Panc1 (cell line): ENCODE data around the gene CAMK2B. TPM values are rescaled to one million over a fixed set of nuclear protein-coding genes. Genes with fewer than 3 reads are reported as not detected.

ENCODE experiments used
- ATAC-seq: fragments of 200-7000 bp; cut with Tn5 transposase; 2 replicates; pipeline ENCODE4 v1.9.1; 2020; ENCODE audit warnings: mild to moderate bottlenecking, moderate library complexity
- BruUV-seq: library from RNA; stranded (reverse); fragments of 400-500 nt; replicated peaks from 2 replicates; lab custom pipeline; 2021; lab: Mats Ljungman, UMichigan
- CTCF ChIA-PET: fragments of 300-600 bp; sonication (Branson Sonifier 250); formaldehyde crosslinking; loops from one replicate; lab custom pipeline; 2022; ENCODE audit warnings: antibody characterized with exemption; lab: Charles Lee
- POLR2A ChIA-PET: fragments of 300-600 bp; sonication (Branson Sonifier 250); formaldehyde crosslinking; loops from one replicate; lab custom pipeline; 2022; ENCODE audit warnings: antibody characterized with exemption; lab: Charles Lee
- DNase-seq: peaks from one replicate; pipeline ENCODE4 v3.0.0-alpha.2; 2010; ENCODE audit warnings: low read depth, low spot score
- H3K27ac ChIP-seq: 2 replicates; pipeline ENCODE4 v1.5.1; 2011; ENCODE audit warnings: mild to moderate bottlenecking, low read length, inconsistent platforms
- H3K27me3 ChIP-seq: fragments of 200-500 bp; sonication (Bioruptor generic); 2 replicates; pipeline ENCODE4 v1.6.0; 2014; ENCODE audit warnings: low read length, inconsistent platforms; ENCODE audit not compliant: control insufficient read depth, insufficient read depth
- H3K36me3 ChIP-seq: fragments of 200-500 bp; sonication (Bioruptor generic); 2 replicates; pipeline ENCODE4 v1.5.1; 2014; ENCODE audit warnings: inconsistent platforms, mild to moderate bottlenecking, low read length, moderate library complexity; ENCODE audit not compliant: control insufficient read depth, insufficient read depth
- H3K4me1 ChIP-seq: 2 replicates; pipeline ENCODE4 v1.5.1; 2011; ENCODE audit warnings: inconsistent platforms, mild to moderate bottlenecking, low read length, moderate library complexity; ENCODE audit not compliant: control insufficient read depth, insufficient read depth
- H3K4me3 ChIP-seq, 2 experiments: 2 replicates each; pipeline ENCODE4 v1.5.1; 2011 to 2012; ENCODE audit warnings: low read depth in 2 of 2, low read length in 2 of 2, mild to moderate bottlenecking in 2 of 2, inconsistent platforms in 1 of 2, moderate library complexity in 1 of 2
- H3K9me3 ChIP-seq: fragments of 200-500 bp; sonication (Bioruptor generic); 2 replicates; pipeline ENCODE4 v1.5.1; 2014; ENCODE audit warnings: low read depth, mild to moderate bottlenecking, inconsistent platforms, low read length, moderate library complexity; ENCODE audit not compliant: control insufficient read depth, insufficient read depth
- POLR2AphosphoS5 ChIP-seq: IDR thresholded peaks from 2 replicates; pipeline ENCODE4 v1.6.1; 2012; ENCODE audit warnings: mild to moderate bottlenecking, low read depth, low read length, moderate library complexity
- SIN3A ChIP-seq: IDR thresholded peaks from 2 replicates; pipeline ENCODE4 v1.6.1; 2012; ENCODE audit warnings: low read depth, mild to moderate bottlenecking, low read length, moderate library complexity, borderline replicate concordance; ENCODE audit not compliant: insufficient read depth
- TCF7L2 ChIP-seq: IDR thresholded peaks from 2 replicates; pipeline ENCODE4 v1.6.1; 2011; ENCODE audit warnings: mild to moderate bottlenecking, low read depth, low read length, inconsistent platforms
- in situ Hi-C: cut with HindIII; loops from 2 replicates; pipeline ENCODE4 v1.10.0; 2016; ENCODE audit warnings: low sequenced_read_pairs, low pct_unique_long_range_greater_than_20kb
- intact Hi-C: fragments of 100-400 bp; cut with micrococcal nuclease; formaldehyde crosslinking; loops from one replicate; pipeline ENCODE4 v1.10.0; 2022; ENCODE audit not compliant: unreplicated experiment
- total RNA-seq: library from RNA; stranded (reverse); gene quantifications from one replicate; pipeline ENCODE4 v1.2.1, GENCODE V29; 2021; ENCODE audit not compliant: unreplicated experiment
- TF ChIP-seq, protein P1 (sequence below), 2 experiments: IDR thresholded peaks; 2 replicates each; pipeline ENCODE4 v1.6.1; 2011 to 2012; ENCODE audit warnings: low read depth in 2 of 2, control low read depth in 1 of 2, low read length in 1 of 2, mild to moderate bottlenecking in 1 of 2, moderate library complexity in 1 of 2; ENCODE audit not compliant: insufficient read depth in 1 of 2
- TF ChIP-seq, protein P2 (sequence below): fragments of 450-650 bp; IDR thresholded peaks from 2 replicates; pipeline ENCODE4 v1.5.1; 2017; ENCODE audit warnings: mild to moderate bottlenecking

The CAMK2B gene
- total RNA-seq, 1 experiment from 2014 or later = 0.26 TPM

DNA sequence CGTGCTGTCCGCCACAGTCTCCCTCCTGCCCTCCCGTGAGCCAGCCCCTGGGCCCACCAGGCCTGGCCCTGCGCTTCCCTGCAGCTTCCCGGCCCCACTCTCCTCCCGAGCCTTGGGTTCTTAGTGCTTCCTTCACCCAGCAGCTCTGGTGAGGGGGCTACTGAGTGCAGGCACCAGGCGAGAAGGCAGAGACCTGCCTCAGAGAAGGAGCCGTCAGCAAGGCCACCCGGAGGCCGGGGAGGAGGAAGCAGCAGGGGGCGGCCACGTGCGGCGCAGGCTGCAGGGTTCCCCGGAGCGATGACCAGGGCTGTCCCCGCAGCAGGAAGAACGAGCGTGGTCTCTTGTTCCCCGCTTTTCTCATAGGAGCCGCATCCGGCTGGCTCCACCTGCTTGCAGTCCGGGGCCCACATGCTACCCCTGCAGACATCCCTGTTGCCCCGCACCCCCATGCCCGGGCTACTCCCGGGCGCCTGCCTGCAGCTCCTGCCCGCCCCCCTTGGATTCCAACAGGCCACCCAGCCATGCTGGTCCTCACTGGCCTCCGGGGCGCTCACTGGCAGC lies 104.1 kb downstream of the CAMK2B start:
- Histone ChIP-seq H3K9me3 (no peaks in the 10 kb centered on the region), H3K27ac (no peak overlapping the region), H3K4me1 (no peaks in the 10 kb centered on the region), H3K4me3 (no peak overlapping the region), H3K36me3 (no peaks in the 10 kb centered on the region), H3K27me3 (no peaks in the 10 kb centered on the region)
- no peak for ATAC-seq
- ChIA-PET POLR2A (no interaction called here), CTCF (interaction anchor here (0.6 kb wide), 1 partner anchor 306 kb away, joined by 10 read pairs; no protein-coding TSS in a partner anchor)
- TF ChIP-seq SIN3A = no peak
- no peak for TF ChIP-seq POLR2AphosphoS5
- TF ChIP-seq, protein P1, sequence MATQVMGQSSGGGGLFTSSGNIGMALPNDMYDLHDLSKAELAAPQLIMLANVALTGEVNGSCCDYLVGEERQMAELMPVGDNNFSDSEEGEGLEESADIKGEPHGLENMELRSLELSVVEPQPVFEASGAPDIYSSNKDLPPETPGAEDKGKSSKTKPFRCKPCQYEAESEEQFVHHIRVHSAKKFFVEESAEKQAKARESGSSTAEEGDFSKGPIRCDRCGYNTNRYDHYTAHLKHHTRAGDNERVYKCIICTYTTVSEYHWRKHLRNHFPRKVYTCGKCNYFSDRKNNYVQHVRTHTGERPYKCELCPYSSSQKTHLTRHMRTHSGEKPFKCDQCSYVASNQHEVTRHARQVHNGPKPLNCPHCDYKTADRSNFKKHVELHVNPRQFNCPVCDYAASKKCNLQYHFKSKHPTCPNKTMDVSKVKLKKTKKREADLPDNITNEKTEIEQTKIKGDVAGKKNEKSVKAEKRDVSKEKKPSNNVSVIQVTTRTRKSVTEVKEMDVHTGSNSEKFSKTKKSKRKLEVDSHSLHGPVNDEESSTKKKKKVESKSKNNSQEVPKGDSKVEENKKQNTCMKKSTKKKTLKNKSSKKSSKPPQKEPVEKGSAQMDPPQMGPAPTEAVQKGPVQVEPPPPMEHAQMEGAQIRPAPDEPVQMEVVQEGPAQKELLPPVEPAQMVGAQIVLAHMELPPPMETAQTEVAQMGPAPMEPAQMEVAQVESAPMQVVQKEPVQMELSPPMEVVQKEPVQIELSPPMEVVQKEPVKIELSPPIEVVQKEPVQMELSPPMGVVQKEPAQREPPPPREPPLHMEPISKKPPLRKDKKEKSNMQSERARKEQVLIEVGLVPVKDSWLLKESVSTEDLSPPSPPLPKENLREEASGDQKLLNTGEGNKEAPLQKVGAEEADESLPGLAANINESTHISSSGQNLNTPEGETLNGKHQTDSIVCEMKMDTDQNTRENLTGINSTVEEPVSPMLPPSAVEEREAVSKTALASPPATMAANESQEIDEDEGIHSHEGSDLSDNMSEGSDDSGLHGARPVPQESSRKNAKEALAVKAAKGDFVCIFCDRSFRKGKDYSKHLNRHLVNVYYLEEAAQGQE (IDR thresholded peaks at IDR 0.05; ENCODE audit: insufficient read depth in 1 of 2, low read depth in 2 of 2, low read length in 1 of 2) = no peak
- TF ChIP-seq TCF7L2 = no peak
- TF ChIP-seq, protein P2, sequence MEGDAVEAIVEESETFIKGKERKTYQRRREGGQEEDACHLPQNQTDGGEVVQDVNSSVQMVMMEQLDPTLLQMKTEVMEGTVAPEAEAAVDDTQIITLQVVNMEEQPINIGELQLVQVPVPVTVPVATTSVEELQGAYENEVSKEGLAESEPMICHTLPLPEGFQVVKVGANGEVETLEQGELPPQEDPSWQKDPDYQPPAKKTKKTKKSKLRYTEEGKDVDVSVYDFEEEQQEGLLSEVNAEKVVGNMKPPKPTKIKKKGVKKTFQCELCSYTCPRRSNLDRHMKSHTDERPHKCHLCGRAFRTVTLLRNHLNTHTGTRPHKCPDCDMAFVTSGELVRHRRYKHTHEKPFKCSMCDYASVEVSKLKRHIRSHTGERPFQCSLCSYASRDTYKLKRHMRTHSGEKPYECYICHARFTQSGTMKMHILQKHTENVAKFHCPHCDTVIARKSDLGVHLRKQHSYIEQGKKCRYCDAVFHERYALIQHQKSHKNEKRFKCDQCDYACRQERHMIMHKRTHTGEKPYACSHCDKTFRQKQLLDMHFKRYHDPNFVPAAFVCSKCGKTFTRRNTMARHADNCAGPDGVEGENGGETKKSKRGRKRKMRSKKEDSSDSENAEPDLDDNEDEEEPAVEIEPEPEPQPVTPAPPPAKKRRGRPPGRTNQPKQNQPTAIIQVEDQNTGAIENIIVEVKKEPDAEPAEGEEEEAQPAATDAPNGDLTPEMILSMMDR = no peak; the same call in 1 of the 2 replicates
- BruUV-seq = no TSS peak
- in situ Hi-C loops = loop anchor here (25.0 kb wide), 1 partner anchor 116 kb away; the partner anchor contains the start of gene CAMK2B
- intact Hi-C loops = no loop called here
- DNase-seq = no peak

DNA sequence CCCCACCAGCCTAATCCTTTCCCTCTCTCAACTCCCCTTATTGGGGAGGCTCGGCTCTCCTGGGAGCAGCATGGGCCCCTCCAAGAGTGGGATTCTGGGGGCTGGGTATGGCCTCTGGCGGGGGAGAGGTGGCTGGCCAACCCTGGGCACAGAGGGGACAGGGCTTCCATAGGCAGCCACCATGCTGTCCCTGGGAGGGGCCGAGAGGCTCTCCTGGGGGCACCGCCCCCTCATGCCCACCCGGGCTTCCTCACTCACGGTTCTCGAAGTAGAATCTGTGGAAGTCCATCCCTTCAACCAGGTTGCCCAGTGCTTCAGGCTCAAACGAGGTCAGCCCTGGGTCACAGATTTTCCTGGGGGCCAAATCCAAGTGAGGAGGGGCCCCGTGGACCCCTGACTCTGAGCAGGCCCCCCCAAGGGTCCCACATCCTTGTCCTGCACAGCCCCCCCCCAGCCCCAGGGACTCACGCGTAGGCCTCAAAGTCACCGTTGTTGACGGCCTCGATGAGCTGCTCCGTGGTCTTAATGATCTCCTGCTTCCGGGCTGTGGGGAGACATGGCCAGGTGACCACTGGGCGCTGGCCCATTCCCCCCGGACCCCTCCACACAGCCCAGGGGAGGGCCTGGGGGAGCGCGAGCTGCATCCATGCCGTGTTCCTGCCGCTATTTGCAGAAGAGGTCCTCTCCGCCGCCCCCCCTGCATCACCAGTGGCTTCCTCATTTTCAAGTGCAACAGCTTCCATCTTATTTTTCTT lies 104.9 kb downstream of the CAMK2B start:
- ChIA-PET CTCF (interaction anchor here (0.6 kb wide), 1 partner anchor 307 kb away, joined by 10 read pairs; no protein-coding TSS in a partner anchor), POLR2A (no interaction called here)
- Histone ChIP-seq H3K4me3 (no peak overlapping the region), H3K27me3 (no peaks in the 10 kb centered on the region), H3K27ac (no peak overlapping the region), H3K4me1 (no peaks in the 10 kb centered on the region), H3K9me3 (no peaks in the 10 kb centered on the region), H3K36me3 (no peaks in the 10 kb centered on the region)
- BruUV-seq = no TSS peak
- no peak for ATAC-seq
- TF ChIP-seq TCF7L2 (no peak), SIN3A (no peak)
- intact Hi-C loops = no loop called here
- in situ Hi-C loops = loop anchor here (25.0 kb wide), 1 partner anchor 117 kb away; the partner anchor contains the start of gene CAMK2B
- no peak for DNase-seq

DNA sequence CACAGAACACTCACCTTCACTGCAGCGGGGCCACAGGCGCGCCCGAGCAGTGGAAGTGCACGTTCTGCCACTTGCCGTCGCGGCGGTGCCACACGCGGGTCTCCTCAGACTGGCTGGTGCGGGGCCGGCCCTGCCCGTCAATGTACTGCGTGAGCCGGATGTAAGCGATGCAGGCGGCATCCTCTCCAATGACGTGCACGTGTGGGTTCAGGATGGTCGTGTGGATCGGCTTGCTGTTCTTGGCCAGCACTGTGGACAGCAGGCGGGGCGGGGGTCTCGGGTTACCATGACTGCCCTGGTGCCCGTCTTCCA lies 105.4 kb downstream of the CAMK2B start:
- H3K36me3 ChIP-seq = no peaks in the 10 kb centered on the region
- H3K9me3 ChIP-seq = no peaks in the 10 kb centered on the region
- no peaks in the 10 kb centered on the region for H3K27me3 ChIP-seq
- no peak for TF ChIP-seq POLR2AphosphoS5
- no peak for TF ChIP-seq SIN3A
- no peak for TF ChIP-seq TCF7L2
- TF ChIP-seq, protein P1 (IDR thresholded peaks at IDR 0.05; ENCODE audit: insufficient read depth in 1 of 2, low read depth in 2 of 2, low read length in 1 of 2) = no peak
- TF ChIP-seq, protein P2 = no peak
- H3K27ac ChIP-seq = no peak overlapping the region
- ATAC-seq = no peak
- ChIA-PET CTCF (no interaction called here), POLR2A (no interaction called here)
- in situ Hi-C loops = loop anchor here (25.0 kb wide), 1 partner anchor 117 kb away; the partner anchor contains the start of gene CAMK2B
- intact Hi-C loops = no loop called here
- BruUV-seq = no TSS peak
- H3K4me1 ChIP-seq = no peaks in the 10 kb centered on the region
- H3K4me3 ChIP-seq = no peak overlapping the region
- DNase-seq = no peak
